ENCODE results near the gene DDX31.

The DDX31 gene

DNA sequence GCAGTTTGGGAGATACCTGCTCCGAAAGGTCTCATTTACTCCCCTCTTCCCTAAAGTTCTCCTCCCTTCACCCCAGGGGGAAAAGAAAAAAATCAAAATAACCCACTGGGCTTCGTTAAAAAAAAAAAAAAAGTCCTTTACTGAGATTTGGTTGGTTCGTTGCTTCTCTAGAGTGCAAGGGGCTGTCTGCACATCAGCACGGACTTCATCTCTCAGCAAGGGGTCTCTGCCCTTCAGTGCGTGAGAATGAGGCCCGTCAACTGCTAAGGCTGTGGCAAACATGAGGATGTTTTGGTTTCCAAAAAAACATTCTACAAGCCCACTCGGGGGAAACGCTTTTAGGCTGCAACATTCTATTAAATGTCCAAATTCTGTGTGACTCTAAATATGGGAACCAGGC is 77.3 kb downstream of the DDX31 start:
- DNase-seq = no peak

DNA sequence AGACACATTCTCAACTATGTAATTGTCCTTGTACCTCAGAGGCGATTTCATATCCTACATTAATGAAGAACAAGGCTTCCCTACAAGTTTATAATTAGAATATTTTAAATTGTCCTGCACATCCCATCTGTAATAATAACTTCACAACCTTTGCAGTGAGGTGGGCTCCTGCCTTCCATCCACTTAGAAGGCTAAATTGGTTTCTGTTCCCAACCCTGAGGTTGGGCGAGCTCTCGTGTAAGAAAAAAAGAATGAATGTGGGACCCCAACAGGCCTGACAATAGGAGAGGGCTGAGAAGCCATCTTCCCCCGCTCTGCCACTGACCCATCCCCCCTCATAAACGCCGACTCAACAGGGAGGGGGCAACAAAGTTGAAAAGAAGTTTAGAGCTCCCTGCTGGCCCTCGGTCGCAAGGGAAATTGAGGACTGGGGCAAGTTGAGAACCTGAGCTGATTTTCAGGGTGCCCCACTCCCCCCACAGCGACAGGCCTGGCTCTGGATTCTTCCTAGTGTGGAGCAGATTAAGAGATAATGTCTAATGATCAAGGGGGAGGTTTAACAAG is 78.0 kb downstream of the DDX31 start:
- no peak for DNase-seq

- DNase-seq = no peak
Observed at GRCh38 chr9:132591244-132591643, 78.5 kb downstream of the DDX31 start.

- DNase-seq = no peak
Observed at GRCh38 chr9:132590318-132591182, 79.2 kb downstream of the DDX31 start.

- no peak for DNase-seq
Observed at GRCh38 chr9:132590037-132590317, 79.8 kb downstream of the DDX31 start.

DNA sequence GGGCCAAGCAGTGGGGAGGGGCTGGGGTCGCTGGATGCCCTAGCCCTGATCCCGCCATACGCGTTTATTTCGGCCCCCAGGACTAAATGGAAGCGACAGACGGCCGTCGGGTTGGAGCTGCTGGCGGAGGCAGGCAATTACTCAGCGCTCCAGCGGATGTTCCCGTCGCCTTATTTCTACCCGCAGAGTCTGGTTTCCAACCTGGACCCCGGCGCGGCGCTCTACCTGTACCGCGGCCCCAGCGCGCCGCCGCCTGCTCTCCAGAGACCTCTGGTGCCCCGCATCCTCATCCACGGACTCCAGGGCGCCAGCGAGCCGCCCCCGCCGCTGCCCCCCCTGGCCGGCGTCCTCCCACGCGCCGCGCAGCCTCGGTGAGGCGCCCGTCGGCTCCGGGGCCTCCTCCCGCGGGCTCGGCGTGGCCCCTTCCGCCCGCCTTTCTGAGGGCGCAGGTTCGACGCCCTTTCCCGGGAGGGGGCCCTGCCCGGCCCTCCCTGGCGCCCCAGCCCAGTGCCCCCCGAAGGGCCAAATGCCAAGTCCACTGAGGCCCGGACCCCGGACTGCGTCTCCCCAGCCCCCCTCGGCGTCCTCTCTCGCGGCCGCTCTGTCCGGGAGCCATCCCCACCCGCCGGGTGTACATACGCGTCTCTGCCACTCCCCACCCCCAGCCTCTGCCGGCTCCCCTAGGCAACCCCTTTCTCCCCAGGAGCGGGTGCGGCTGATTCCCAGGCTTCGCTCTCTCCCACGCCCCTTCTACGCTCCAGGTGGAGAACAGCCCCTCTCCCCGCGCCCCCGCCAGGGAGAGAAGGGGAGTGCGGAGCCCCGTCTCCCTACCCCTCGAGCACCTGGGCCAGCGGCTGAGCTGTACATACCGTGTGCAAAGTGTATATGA is 80.4 kb downstream of the DDX31 start:
- DNase-seq = no peak

DNA sequence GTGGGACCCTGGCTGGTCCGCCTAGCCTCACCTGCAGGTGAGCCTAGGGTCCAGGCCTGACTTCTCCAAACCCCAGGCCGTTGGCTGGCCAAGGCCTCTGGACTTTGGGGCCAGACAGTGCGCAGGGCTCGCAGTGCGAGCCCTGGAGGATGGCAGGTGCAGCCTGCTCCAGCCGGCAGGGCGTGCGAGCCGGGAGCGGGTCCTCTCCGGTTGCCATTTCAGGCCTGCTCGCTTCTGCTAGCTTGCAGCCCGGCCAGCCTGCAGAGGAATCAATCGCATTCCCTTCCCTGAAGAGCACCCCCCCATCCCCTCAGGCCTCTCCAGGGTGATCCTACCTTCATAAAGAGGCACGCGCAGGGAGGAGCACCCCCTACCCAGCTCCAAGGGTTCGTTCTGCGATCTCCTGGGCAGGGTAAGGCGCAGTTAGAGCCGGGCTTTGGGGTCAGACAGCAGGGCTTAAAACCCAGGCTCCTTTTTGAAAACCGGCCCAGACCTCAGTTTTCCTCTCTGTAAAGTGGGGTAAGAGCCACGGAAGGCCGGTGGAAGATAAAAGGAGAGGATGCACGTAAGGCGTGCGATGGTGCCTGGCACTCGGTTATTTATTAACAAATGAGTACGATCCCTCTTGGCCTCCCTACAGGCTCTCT is 81.2 kb downstream of the DDX31 start:
- no peak for DNase-seq

DNA sequence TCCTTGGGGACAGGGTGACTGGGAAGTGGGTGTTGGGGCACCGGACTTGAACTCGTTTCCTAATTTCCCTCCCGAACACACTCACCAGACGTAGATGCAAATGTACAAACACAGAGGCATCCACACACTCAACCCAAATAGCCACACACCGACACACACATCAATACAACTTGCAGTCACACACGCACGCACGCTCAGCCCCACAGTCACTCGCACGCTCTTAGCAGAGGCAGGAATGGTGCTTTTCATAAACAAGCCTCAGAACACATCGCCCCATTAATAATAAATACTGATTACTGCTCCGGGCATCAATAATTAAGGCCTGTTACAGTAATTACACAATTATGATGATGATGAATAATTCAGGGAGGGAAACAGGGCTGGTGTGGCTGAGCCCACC is 81.7 kb downstream of the DDX31 start:
- DNase-seq = no peak

GRCh38 chr9:132587592-132587955 is 82.2 kb downstream of the DDX31 start:
- DNase-seq = no peak

GRCh38 chr9:132586830-132587591 is 82.8 kb downstream of the DDX31 start:
- no peak for DNase-seq

DNA sequence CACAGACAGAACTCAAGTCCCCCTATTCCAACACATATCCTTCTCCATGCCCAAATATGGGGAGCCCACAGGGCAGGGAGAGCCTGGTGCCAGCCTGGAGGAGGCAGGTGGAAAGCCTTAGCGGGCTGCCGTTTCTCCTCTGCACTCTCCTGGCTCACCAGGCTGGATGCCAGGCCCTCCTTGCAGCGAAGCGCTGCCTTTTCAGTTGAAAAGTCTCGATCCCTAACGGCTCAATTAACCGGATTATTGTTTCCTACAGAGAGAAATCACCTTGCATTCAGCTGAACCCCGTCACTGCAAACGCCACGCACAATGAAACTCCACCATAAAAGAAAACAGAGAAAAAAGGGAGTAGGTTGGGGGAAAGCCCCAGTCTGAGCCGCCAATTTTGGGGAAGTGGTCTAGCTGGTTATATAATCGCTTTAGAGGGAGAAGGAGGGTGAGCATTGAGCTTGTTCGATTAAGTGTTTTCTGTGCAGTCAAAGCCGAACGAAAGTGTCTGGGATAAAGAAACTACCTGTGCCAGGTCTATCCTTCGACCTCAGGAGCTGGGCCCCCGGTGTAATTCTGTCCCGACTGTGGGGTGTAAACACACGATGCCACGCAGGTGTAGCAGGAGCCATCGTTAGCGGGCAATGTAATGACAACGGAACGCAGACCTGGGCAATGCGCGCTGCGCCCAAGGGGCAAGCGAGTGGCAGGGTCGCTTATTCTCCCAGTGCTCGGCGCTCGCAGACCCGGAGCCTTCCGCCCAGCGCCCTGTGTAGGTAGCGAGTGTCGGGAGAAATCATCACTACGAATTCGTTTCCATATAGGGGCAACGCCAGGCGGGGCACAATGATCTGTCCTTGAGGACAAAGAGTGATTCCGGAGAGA is 83.6 kb downstream of the DDX31 start:
- no peak for DNase-seq

GRCh38 chr9:132584601-132585560 is 84.9 kb downstream of the DDX31 start:
- DNase-seq = no peak

GRCh38 chr9:132583584-132584304 is 86.0 kb downstream of the DDX31 start:
- no peak for DNase-seq

- DNase-seq = no peak
Observed at GRCh38 chr9:132582786-132583583, 86.8 kb downstream of the DDX31 start.

GRCh38 chr9:132582276-132582785 is 87.5 kb downstream of the DDX31 start, which contains the start of gene BARHL1:
Gene BARHL1 (plus strand): TSS chr9:132582606. CDS start chr9:132582798, 192 bp downstream.
- no peak for DNase-seq

DNA sequence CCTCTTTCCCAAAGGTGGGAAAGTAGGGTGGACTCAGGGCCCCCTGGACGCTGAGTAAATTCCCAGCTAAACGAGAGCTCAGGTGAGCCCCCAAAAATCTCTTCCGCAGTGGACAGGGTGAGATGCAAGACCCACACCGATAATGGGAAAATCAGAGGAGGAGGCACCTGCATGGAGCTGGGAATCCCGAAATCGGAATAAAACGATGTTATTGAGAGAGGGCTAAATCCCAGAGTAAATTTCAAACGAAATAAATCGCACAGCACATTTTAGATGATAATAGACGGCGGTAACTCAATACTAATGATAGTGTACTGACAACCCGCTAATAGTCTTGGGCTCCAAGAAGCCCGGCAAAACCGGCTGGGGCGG is 90.4 kb downstream of the DDX31 start:
- DNase-seq = no peak

DNA sequence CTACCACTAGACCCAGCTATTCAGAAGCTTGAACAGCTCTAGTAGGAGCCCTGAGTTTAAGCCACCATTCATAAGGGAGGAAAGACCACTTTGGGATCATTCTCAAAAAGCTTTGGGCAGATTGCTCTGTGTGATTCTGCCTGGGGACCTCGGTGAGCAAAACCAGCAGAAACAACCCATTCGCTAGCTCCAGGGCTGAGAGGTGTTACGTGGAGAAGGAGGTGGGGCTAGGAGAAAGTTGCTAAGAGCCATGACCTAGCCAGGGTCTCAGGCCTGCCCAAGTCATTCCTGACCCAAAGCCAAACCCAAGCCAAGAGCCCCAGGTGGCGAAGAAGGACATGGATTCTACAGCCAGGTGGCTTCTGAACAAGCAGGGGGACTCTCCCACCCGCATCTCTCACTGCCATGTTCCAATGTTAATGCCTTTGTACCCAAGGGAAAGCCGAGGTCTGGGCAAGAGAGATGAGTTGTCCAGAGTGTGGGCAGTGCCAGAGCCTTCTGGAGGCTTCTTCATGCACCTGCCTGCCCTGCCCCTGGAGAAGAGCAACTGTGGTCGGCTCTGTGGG is 91.3 kb downstream of the DDX31 start:
- no peak for DNase-seq

GRCh38 chr9:132577119-132577518 is 92.7 kb downstream of the DDX31 start:
- no peak for DNase-seq

All from hematopoietic multipotent progenitor cell treated with erythropoietin and hydrocortisone succinate and interleukin-3 and kit ligand, for 6 days (in vitro differentiated cells).